ENCODE measurements around the gene BDP1.
"Not testable (repeated sequence)": the region's sequence is repeated elsewhere in the genome, so short reads cannot be mapped to it uniquely, and the experiment has no call there.

The BDP1 gene

GRCh38 chr5:71569748-71570509 lies 114.5 kb downstream of the BDP1 start:
- no peak for DNase-seq (ENCODE audit: low spot score)

- not testable (repeated sequence) for DNase-seq (ENCODE audit: low spot score)
These were observed 116.4 kb downstream of the BDP1 start for GRCh38 chr5:71571811-71572210.

- DNase-seq (ENCODE audit: low spot score): no peak
These were observed 118.1 kb downstream of the BDP1 start for GRCh38 chr5:71573591-71573990.

- not testable (repeated sequence) for DNase-seq (ENCODE audit: low spot score)
These were observed 120.1 kb downstream of the BDP1 start for GRCh38 chr5:71575588-71575987.

- DNase-seq (ENCODE audit: low spot score): no peak
These were observed 120.8 kb downstream of the BDP1 start for GRCh38 chr5:71576241-71576640.

GRCh38 chr5:71577839-71578238 lies 122.4 kb downstream of the BDP1 start:
- not testable (repeated sequence) for DNase-seq (ENCODE audit: low spot score)

- DNase-seq (ENCODE audit: low spot score): no peak
These were observed 127.6 kb downstream of the BDP1 start for GRCh38 chr5:71582945-71583584.

GRCh38 chr5:71586052-71586940 lies 130.8 kb downstream of the BDP1 start:
- peak; percentile 6 for DNase-seq (ENCODE audit: low spot score)

GRCh38 chr5:71586941-71587765 lies 131.7 kb downstream of the BDP1 start, which contains the start of gene MCCC2:
Gene MCCC2, plus strand, starts transcription at chr5:71587340. Its CDS starts 86 bp downstream, at chr5:71587426.
- peak; percentile 98 for DNase-seq (ENCODE audit: low spot score)

- no peak for DNase-seq (ENCODE audit: low spot score)
These were observed 132.5 kb downstream of the BDP1 start for GRCh38 chr5:71587766-71588532.

- DNase-seq (ENCODE audit: low spot score): no peak
These were observed 133.1 kb downstream of the BDP1 start for GRCh38 chr5:71588533-71588885.

GRCh38 chr5:71589903-71590302 lies 134.5 kb downstream of the BDP1 start:
- DNase-seq (ENCODE audit: low spot score): peak; percentile 25

- no peak for DNase-seq (ENCODE audit: low spot score)
These were observed 135.6 kb downstream of the BDP1 start for GRCh38 chr5:71591100-71591499.

- no peak for DNase-seq (ENCODE audit: low spot score)
These were observed 140.7 kb downstream of the BDP1 start for GRCh38 chr5:71596169-71596568.

- no peak for DNase-seq (ENCODE audit: low spot score)
These were observed 141.6 kb downstream of the BDP1 start for GRCh38 chr5:71597001-71597400.

GRCh38 chr5:71600783-71601182 lies 145.3 kb downstream of the BDP1 start:
- DNase-seq (ENCODE audit: low spot score): no peak

GRCh38 chr5:71601222-71602026 lies 146.0 kb downstream of the BDP1 start:
- peak; percentile 90 for DNase-seq (ENCODE audit: low spot score)

GRCh38 chr5:71609916-71610315 lies 154.5 kb downstream of the BDP1 start:
- DNase-seq (ENCODE audit: low spot score): not testable (repeated sequence)

GRCh38 chr5:71615809-71616208 lies 160.4 kb downstream of the BDP1 start:
- DNase-seq (ENCODE audit: low spot score): no peak
